Endothelial cell of umbilical vein (primary cell): ENCODE results near the gene OTX2. TPM values are rescaled to one million over a fixed set of nuclear protein-coding genes. Genes with fewer than 3 reads are reported as not detected.

Experiments used
- BruUV-seq: library from RNA; stranded (reverse); fragments of 400-500 nt; replicated peaks from 2 replicates; lab custom pipeline; 2021; lab: Mats Ljungman, UMichigan
- CTCF ChIA-PET: fragments of 300-600, 350-600 bp; sonication (Branson Sonifier 250); formaldehyde crosslinking; loops from one replicate; lab custom pipeline; 2021; ENCODE audit warnings: antibody characterized with exemption, inconsistent platforms; lab: Charles Lee
- POLR2A ChIA-PET: fragments of 300-600, 350-600 bp; sonication (Branson Sonifier 250); formaldehyde crosslinking; loops from one replicate; lab custom pipeline; 2021; ENCODE audit warnings: antibody characterized with exemption, inconsistent platforms; lab: Charles Lee
- DNase-seq: peaks from one replicate; pipeline ENCODE4 v3.0.0-alpha.2; 2011; ENCODE audit warnings: low read depth, low spot score
- FAIRE-seq: peaks from 2 replicates; lab custom pipeline; 2011; peaks lifted over from hg19 to GRCh38; lab: Jason Lieb, UNC
- H2AFZ ChIP-seq: 2 replicates; pipeline ENCODE4 v1.6.0; 2012; ENCODE audit warnings: low read depth, low read length, control low read depth, inconsistent platforms
- H3K27ac ChIP-seq: 2 replicates; pipeline ENCODE4 v1.5.1; 2011; ENCODE audit warnings: low read depth, mild to moderate bottlenecking, control low read depth, low read length, moderate library complexity; ENCODE audit not compliant: insufficient read depth
- H3K27me3 ChIP-seq, 2 experiments: 2 replicates each; pipeline versions ENCODE4 v1.6.0 to v1.6.1; 2011; ENCODE audit warnings: low read length in 2 of 2, mixed read lengths in 1 of 2; ENCODE audit not compliant: control insufficient read depth in 2 of 2, insufficient read depth in 2 of 2
- H3K36me3 ChIP-seq, 2 experiments: 2 replicates in 1 of 2; 3 replicates in 1 of 2; pipeline ENCODE4 v1.5.1; 2011; ENCODE audit warnings: low read length in 2 of 2, mild to moderate bottlenecking in 1 of 2, moderate library complexity in 1 of 2; ENCODE audit not compliant: control insufficient read depth in 2 of 2, insufficient read depth in 2 of 2; ENCODE audit errors: extremely low read depth in 1 of 2
- H3K4me1 ChIP-seq: 3 replicates; pipeline ENCODE4 v1.5.1; 2011; ENCODE audit warnings: mild to moderate bottlenecking, low read length; ENCODE audit not compliant: control insufficient read depth, insufficient read depth; ENCODE audit errors: extremely low read depth
- H3K4me2 ChIP-seq: 2 replicates; pipeline ENCODE4 v1.6.1; 2011; ENCODE audit warnings: low read length, control low read depth, mixed read lengths; ENCODE audit not compliant: insufficient read depth
- H3K4me3 ChIP-seq, 3 experiments: fragments of 200-600 bp in 1 of 3; sonication (generic), shearing (Covaris generic) in 1 of 3; replicated peaks in 1 of 3; 2 replicates each; pipeline ENCODE4 v1.5.1; 2011 to 2016; ENCODE audit warnings: control low read depth in 3 of 3, low read length in 3 of 3, mild to moderate bottlenecking in 2 of 3, inconsistent platforms in 1 of 3, low read depth in 1 of 3, moderate library complexity in 1 of 3; ENCODE audit not compliant: insufficient read depth in 1 of 3
- H3K79me2 ChIP-seq: 2 replicates; pipeline ENCODE4 v1.6.0; 2012; ENCODE audit warnings: low read length, inconsistent platforms; ENCODE audit not compliant: control insufficient read depth, insufficient read depth
- H3K9ac ChIP-seq: replicated peaks from 2 replicates; pipeline ENCODE3; 2011; ENCODE audit warnings: low read length, control low read depth; ENCODE audit not compliant: insufficient read depth; ENCODE audit errors: extremely low read depth
- H3K9me1 ChIP-seq: replicated peaks from 3 replicates; pipeline ENCODE4 v1.6.0; 2011; ENCODE audit warnings: mild to moderate bottlenecking, low read length; ENCODE audit not compliant: control insufficient read depth, insufficient read depth; ENCODE audit errors: extremely low read depth
- H3K9me3 ChIP-seq: replicated peaks from 2 replicates; pipeline ENCODE4 v1.5.1; 2012; ENCODE audit warnings: low read length, inconsistent platforms; ENCODE audit not compliant: control insufficient read depth, insufficient read depth
- H4K20me1 ChIP-seq: replicated peaks from 2 replicates; pipeline ENCODE3; 2011; ENCODE audit warnings: mild to moderate bottlenecking, low read length; ENCODE audit not compliant: control insufficient read depth, insufficient read depth; ENCODE audit errors: extremely low read depth
- CTCF ChIP-seq, 2 donors: IDR thresholded peaks; 1 replicate in 1 of 2; 2 replicates in 1 of 2; pipeline ENCODE4 v1.5.1; 2011; ENCODE audit warnings: low read length in 2 of 2, mild to moderate bottlenecking in 2 of 2, moderate library complexity in 2 of 2, control low read depth in 1 of 2, inconsistent platforms in 1 of 2, low read depth in 1 of 2; ENCODE audit not compliant: insufficient read depth in 1 of 2; ENCODE audit errors: extremely low read depth in 1 of 2
- EZH2 ChIP-seq: IDR thresholded peaks from 2 replicates; pipeline ENCODE4 v1.6.1; 2012; ENCODE audit warnings: borderline replicate concordance, low read depth, mild to moderate bottlenecking, moderate library complexity, low read length, inconsistent platforms; ENCODE audit not compliant: severe bottlenecking
- FOS ChIP-seq: IDR thresholded peaks from 2 replicates; pipeline ENCODE4 v1.6.1; 2011; ENCODE audit warnings: mild to moderate bottlenecking, low read length, moderate library complexity, borderline replicate concordance; ENCODE audit not compliant: insufficient read depth
- GATA2 ChIP-seq: IDR thresholded peaks from 2 replicates; pipeline ENCODE4 v1.7.0; 2011; ENCODE audit warnings: low read depth, mild to moderate bottlenecking, moderate library complexity, mixed read lengths, low read length; ENCODE audit not compliant: insufficient read length, insufficient read depth
- JUN ChIP-seq: IDR thresholded peaks from 2 replicates; pipeline ENCODE4 v1.6.1; 2011; ENCODE audit warnings: borderline replicate concordance, low read depth; ENCODE audit not compliant: insufficient read length, insufficient read depth
- MAX ChIP-seq: IDR thresholded peaks from 2 replicates; pipeline ENCODE4 v1.6.1; 2011; ENCODE audit not compliant: insufficient read depth, insufficient read length
- MYC ChIP-seq: IDR thresholded peaks from one replicate; pipeline ENCODE4 v1.6.1; 2011; ENCODE audit warnings: mild to moderate bottlenecking, low read depth, low read length
- POLR2A ChIP-seq: IDR thresholded peaks from 2 replicates; pipeline ENCODE4 v1.6.1; 2012; ENCODE audit warnings: low read depth, mild to moderate bottlenecking, control low read depth, low read length
- POLR2AphosphoS5 ChIP-seq: IDR thresholded peaks from 2 replicates; pipeline ENCODE4 v1.6.1; 2012; ENCODE audit warnings: low read depth, mild to moderate bottlenecking, control low read depth, low read length, moderate library complexity; ENCODE audit not compliant: insufficient read depth
- dilution Hi-C: fragments of 300-500 bp; cut with MboI; formaldehyde crosslinking; loops from one replicate; pipeline ENCODE4 v1.15.0; 2019; ENCODE audit warnings: low sequenced_read_pairs; ENCODE audit not compliant: extremely low pct_ligation_motif_present
- intact Hi-C: fragments of 100-400 bp; cut with micrococcal nuclease; formaldehyde crosslinking; loops from one replicate; pipeline ENCODE4 v1.10.0; 2022
- polyA plus RNA-seq, 4 experiments: library from polyadenylated mRNA; depleted of rRNA in 3 of 4; stranded (reverse) in 3 of 4; unstranded in 1 of 4; fragments of >200 nt; gene quantifications; 2 replicates each; pipeline versions ENCODE4 v1.2.1 to v1.2.3, GENCODE V29; 2011 to 2012; ENCODE audit warnings: missing spikeins in 1 of 4
- total RNA-seq: library from RNA; stranded (reverse); gene quantifications from 2 replicates; pipeline ENCODE4 v1.2.3, GENCODE V29; 2021

OTX2 gene
- total and polyA plus RNA-seq, 2 donors (not counting 3 experiments of a cell fraction or from before 2014, with no cell fraction given): not detected

- no peaks in the 10 kb centered on the region for H3K36me3 ChIP-seq
- peaks cover 87 to 99% of the 10 kb centered on the region in 2 experiments for H3K27me3 ChIP-seq
- H3K9me3 ChIP-seq: no peaks in the 10 kb centered on the region
- FAIRE-seq: no peak
- H3K79me2 ChIP-seq: no peaks in the 10 kb centered on the region
- no TSS peak for BruUV-seq
- H3K4me3 ChIP-seq: no peak overlapping the region
- H3K27ac ChIP-seq: no peak overlapping the region
- ChIA-PET POLR2A (no interaction called here), CTCF (no interaction called here)
- intact Hi-C loops (no loop called here), dilution Hi-C loops (no loop called here)
- no peaks in the 10 kb centered on the region for H4K20me1 ChIP-seq
- DNase-seq: no peak
- H3K4me2 ChIP-seq: no peak overlapping the region
- TF ChIP-seq GATA2 (no peak), EZH2 (peak; percentile 88)
- no peak overlapping the region for H2AFZ ChIP-seq
- no peaks in the 10 kb centered on the region for H3K9me1 ChIP-seq
- H3K4me1 ChIP-seq: no peaks in the 10 kb centered on the region
- H3K9ac ChIP-seq: no peak overlapping the region
Measured at GRCh38 chr14:56808383-56809269, 1.7 kb downstream of the OTX2 start.

GRCh38 chr14:56808110-56808382, 2.2 kb downstream of the OTX2 start:
- H3K4me1 ChIP-seq: no peaks in the 10 kb centered on the region
- TF ChIP-seq POLR2AphosphoS5: no peak
- TF ChIP-seq JUN: no peak
- TF ChIP-seq GATA2: no peak
- TF ChIP-seq CTCF (IDR thresholded peaks at IDR 0.05; ENCODE audit: extremely low read depth in 1 of 2, insufficient read depth in 1 of 2, low read depth in 1 of 2, low read length in 2 of 2): no peak
- no peak for TF ChIP-seq POLR2A
- TF ChIP-seq EZH2: no peak
- TF ChIP-seq MAX: no peak
- no peak for TF ChIP-seq MYC
- TF ChIP-seq FOS: no peak
- no peak overlapping the region for H3K4me2 ChIP-seq
- H2AFZ ChIP-seq: no peak overlapping the region
- FAIRE-seq: no peak
- intact Hi-C loops (no loop called here), dilution Hi-C loops (no loop called here)
- no TSS peak for BruUV-seq
- no peak overlapping the region for H3K9ac ChIP-seq
- no peak for DNase-seq
- ChIA-PET POLR2A (no interaction called here), CTCF (no interaction called here)
- H3K79me2 ChIP-seq: no peaks in the 10 kb centered on the region
- H3K36me3 ChIP-seq: no peaks in the 10 kb centered on the region
- no peak overlapping the region for H3K4me3 ChIP-seq
- no peak overlapping the region for H3K27ac ChIP-seq
- H3K9me3 ChIP-seq: no peaks in the 10 kb centered on the region
- H4K20me1 ChIP-seq: no peaks in the 10 kb centered on the region
- H3K27me3 ChIP-seq: peaks cover 88 to 99% of the 10 kb centered on the region in 2 experiments
- no peaks in the 10 kb centered on the region for H3K9me1 ChIP-seq
